AG09319 (cell line): Measurements from ENCODE around the gene FCAMR.

Source experiments
- DNase-seq: peaks from one replicate; pipeline ENCODE4 v3.0.0-alpha.2; 2010; ENCODE audit warnings: low read depth; ENCODE audit errors: extremely low read depth
- CTCF ChIP-seq: IDR thresholded peaks from 2 replicates; pipeline ENCODE4 v1.5.1; 2011; ENCODE audit warnings: low read depth, mild to moderate bottlenecking, inconsistent platforms, low read length, moderate library complexity

The FCAMR gene

DNA sequence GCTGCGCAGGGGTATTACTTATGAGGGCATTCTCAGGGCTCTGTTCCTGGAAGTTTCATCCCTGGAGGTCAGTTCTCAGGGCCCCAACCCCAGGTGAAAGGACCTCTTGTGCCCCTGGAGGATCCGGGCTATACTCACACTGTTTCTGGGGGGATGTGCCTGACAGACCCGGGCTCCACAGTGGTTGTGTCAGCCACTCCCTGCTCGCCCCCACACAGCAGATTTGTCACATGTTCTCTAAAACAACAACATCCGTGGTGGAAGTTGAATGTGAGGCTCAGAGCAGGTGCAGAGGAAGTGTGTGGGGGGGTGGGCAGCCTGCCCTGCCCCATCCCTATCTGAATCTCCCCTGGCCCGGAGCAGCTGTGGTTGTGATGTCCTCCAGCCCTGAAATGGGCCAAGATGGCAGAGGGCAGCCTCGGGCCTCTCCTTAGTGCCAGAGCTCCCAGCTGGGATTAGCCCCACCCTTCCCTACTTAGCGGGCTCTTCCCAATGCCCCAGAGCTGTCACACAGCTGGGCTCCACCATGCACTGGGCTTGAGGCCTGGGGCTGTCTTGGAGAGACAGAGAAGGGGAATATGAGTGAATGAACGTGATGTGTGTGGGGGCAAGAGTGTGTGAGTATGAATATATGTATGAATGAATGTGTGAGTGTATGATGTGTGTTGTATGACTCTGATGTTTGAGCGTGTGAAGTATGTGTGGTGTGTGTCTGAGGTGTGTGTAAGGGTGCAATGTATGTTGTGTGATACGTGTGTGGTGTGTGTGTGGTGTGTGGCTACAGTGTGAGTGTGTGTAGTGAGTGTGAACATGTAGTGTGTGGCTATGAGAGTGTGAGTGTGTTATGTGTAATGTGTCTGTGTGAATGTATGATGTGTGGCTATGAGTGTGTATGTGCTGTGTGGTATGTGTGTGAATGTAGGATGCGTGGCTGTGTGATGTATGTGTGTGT lies 47.0 kb downstream of the FCAMR start:
- DNase-seq = no peak
- no peak for TF ChIP-seq CTCF

GRCh38 chr1:206922524-206922923 lies 47.7 kb downstream of the FCAMR start:
- no peak for TF ChIP-seq CTCF
- DNase-seq = no peak

GRCh38 chr1:206921772-206922265 lies 48.4 kb downstream of the FCAMR start, which contains the start of gene FCMR:
FCMR (minus strand) TSS chr1:206921941; CDS start chr1:206921854, 87 bp downstream.
- no peak for TF ChIP-seq CTCF
- DNase-seq = no peak

- no peak for DNase-seq
- TF ChIP-seq CTCF = no peak
Observed at GRCh38 chr1:206918076-206918475, 52.2 kb downstream of the FCAMR start.

- DNase-seq = no peak
- no peak for TF ChIP-seq CTCF
Observed at GRCh38 chr1:206916000-206916709, 54.1 kb downstream of the FCAMR start.

DNA sequence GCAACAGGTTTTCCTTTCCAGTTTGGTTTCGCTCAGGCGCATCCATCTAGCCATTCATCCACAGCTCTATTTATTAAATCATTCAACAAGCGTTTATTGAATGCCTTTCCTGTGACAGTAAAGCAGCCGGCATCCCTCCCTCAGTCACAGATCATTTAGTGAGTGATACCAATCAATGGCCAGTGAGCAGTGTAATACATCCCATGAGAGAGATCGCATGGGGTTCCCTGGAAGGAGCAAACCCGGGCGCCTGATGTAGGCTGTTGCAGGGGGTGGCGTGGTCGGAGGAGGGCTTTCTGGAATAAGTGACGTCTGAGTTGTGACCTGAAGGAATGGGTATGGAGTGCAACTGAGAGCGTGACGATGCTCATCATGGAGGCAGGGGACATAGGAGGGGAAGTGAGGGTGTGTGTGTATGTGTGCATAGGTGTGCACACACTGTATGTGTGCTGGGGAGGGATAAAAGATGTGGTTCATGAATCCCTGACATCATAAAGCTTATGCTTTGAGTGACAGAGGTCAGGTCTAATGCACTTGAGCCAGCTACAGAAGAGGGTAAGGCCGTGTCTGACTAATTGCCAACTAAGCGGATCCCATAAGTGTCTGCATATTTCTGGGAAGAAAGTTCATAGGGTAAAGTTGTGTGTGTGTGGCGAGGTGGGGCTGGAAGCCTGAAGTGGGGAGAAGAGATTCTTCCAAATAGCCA lies 55.1 kb downstream of the FCAMR start:
- no peak for TF ChIP-seq CTCF
- DNase-seq = no peak
